NCI-H2081 (cell line): ENCODE measurements around the gene SIPA1L3.

Experiments used
- DNase-seq, 2 experiments: peaks; one replicate each; lab custom pipeline; 2025; lab: John Stamatoyannopoulos, UW

SIPA1L3 gene

GRCh38 chr19:38114651-38115050 is 207.6 kb downstream of the SIPA1L3 start:
- DNase-seq, result no peak

GRCh38 chr19:38115271-38115802 is 208.3 kb downstream of the SIPA1L3 start:
- DNase-seq, result no peak

DNA sequence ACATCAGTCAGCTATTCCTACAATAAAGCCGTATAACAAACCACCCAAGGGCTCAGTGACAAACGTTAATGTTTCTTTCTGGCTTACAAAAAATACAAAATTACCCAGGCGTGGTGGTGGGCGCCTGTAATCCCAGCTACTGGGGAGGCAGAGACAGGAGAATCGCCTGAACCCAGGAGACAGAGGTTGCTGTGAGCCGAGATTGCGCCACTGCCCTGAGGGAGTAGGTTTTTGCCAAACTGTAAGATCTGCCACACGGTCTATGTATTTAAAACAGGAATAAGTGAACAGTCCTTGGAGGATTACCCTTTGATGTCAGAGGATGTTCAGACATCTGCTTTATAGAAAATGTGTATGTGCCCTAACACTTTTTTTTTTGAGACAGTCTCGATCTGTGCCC is 211.2 kb downstream of the SIPA1L3 start:
- no peak for DNase-seq

DNA sequence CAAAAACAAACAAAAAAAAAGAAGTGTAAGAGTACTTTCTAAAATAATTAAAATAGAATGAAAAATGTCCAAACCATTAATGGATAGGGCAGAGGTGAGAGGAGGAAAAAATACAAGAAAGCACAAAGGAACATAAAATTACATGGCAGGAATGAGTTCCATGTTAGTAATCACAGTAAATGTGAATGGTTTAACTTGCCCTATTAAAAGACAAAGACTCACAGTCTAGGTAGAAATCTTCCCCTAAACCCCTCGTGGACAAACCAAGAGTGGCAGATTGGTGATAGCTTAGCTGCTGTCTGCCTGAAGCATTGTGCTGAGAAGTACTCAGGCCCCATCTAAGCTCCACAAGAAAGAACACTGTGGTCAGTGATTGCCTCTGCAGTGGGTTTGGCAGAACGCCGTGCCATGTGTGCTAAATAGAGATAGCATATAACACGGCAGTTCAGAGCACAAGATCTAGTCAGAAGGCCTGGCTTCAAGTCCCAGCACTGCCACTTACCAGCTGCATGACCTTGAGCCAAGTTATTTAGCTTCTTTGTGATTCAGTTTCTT is 213.5 kb downstream of the SIPA1L3 start:
- no peak for DNase-seq

DNA sequence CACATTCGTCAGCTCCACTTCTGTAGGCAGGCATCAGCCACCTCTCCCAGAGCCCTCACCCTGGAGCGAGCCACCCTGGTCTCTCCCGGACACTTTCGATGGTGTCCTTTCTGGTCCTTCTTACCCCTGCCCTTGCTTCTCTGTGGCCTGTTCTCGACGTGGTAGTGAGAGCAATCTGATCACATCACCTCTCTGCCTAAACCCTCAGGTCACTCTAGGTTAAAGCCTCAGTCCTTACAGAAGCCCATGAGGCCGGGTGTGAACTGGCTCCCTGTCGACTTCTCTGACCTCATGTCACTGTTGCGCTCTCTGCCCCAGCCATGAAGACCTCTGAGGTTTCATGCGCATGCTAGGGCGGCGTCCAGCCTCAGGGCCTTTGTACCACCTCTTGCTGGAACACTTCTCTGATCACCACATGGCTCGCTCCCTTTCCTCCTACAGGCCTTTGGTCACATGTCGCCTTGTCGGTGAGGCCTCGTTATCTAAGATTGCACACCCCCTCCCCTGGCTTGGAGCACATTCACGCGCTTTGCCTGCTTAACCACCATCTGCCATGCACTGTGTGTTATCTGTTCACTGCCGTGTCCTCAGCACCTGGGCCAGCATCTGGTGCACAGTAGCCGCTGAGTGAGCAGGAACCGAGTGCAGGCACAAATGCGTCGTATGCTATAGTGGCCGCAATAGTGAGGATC is 215.5 kb downstream of the SIPA1L3 start:
- DNase-seq, result no peak

DNA sequence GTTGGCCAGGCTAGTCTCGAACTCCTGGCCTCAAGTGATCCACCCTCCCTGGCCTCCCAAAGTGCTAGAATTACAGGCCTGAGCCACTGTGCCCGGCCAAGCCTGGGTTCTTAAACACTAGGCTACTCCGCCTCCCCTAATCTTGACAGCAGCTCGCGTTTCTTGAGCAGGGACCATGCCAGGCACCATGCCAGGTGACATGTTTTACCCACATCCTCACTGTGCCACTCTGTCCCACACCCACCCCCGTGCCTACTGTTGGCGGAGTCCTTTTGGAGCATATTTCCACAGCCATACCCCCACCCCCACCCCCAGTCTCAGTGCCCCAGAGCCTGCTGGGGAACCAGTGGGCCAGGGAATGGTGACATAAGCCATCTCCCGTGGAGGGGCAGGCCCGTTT is 218.2 kb downstream of the SIPA1L3 start:
- DNase-seq, result no peak

DNA sequence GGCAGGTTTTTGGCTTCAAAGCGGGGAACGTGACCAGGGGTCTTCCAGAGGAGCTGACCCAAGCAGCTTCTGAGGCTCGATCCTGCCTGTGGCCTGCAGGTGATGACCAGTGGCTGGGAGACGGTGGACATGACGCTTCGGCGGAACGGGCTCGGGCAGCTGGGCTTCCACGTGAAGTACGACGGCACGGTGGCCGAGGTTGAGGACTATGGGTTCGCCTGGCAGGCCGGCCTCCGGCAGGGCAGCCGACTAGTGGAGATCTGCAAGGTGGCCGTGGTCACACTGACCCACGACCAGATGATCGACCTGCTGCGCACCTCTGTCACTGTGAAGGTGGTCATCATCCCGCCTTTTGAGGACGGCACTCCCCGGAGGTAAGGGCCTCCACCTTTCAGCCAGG is 223.4 kb downstream of the SIPA1L3 start:
- DNase-seq, result no peak

DNA sequence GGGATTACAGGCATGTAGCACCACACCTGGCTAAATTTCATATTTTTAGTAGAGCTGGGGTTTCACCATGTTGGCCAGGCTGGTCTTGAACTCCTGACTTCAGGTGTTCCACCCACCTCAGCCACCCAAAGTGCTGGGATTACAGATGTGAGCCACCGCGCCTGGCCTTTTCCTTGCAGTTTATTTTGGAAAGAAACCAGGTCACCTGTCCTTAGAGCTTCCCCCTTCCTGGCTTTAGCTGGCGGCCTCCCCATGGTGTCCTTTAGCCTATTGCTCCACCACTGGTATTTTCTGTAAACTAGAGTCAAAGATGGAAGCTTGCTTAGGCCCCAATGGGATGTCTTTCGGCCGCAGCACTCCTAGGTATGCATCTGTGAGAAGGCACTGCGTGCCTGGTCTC is 225.8 kb downstream of the SIPA1L3 start:
- DNase-seq, result no peak

GRCh38 chr19:38133319-38133718 is 226.3 kb downstream of the SIPA1L3 start:
- no peak for DNase-seq

DNA sequence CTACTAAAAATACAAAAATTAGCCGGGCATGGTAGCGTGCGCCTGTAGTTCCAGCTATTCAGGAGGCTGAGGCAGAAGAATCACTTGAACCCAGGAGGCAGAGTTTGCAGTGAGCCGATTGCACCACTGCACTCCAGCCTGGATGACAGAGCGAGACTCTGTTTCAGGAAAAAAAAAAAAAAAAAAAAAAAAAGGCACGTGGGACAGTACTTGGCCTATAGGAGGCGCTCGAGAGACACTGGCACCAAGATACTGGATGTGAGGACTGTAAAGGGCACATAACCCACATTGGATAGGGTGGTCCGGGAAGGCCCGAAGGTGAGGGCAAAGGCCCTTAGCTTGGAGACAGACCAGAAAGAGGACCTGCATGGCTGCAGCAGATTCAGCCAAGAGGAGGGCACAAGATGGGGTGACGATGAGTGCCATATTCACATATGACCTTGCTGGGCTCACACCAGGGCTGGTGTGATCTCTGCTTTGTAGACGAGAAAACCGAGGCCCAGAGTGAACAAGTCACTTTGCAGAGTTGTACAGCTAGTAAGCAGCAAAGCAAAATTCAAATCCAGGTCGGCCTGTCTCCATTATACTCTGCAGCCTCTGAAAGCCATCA is 227.6 kb downstream of the SIPA1L3 start:
- peak in 1 of 2 experiments; percentile 6 for DNase-seq

GRCh38 chr19:38135150-38135998 is 228.4 kb downstream of the SIPA1L3 start:
- no peak for DNase-seq

DNA sequence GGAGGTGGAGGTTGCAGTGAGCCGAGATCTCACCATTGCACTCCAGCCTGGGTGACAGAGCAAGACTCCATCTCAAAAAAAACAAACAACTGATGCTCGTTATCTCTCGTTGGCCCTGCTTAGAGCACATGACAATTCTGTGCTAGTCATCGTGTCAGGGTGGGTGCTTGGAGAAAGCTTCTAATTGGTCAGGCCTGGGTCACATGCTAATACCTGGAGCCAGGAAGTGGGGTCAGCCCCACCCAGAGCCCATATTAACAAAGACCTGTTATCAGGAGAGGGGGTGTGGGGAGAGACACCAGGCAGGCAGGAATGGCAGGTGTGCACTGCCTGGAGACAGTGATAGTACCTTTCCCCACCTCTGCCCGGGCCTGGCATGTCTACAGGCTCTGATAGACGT is 232.1 kb downstream of the SIPA1L3 start:
- peak; percentile 8 to 24 for DNase-seq

DNA sequence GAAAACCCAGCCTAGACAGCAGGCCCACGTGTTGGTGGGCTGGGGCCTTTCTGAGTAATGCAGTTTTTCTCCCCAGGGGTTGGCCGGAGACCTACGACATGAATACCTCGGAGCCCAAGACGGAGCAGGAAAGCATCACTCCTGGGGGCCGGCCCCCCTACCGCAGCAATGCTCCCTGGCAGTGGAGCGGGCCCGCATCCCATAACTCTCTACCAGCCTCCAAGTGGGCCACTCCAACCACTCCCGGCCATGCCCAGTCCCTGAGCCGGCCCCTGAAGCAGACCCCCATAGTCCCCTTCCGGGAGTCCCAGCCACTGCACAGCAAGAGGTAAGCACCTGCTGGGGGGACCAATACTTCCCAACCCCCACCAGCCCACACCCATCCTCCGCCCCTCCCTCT is 234.1 kb downstream of the SIPA1L3 start:
- DNase-seq, result no peak

DNA sequence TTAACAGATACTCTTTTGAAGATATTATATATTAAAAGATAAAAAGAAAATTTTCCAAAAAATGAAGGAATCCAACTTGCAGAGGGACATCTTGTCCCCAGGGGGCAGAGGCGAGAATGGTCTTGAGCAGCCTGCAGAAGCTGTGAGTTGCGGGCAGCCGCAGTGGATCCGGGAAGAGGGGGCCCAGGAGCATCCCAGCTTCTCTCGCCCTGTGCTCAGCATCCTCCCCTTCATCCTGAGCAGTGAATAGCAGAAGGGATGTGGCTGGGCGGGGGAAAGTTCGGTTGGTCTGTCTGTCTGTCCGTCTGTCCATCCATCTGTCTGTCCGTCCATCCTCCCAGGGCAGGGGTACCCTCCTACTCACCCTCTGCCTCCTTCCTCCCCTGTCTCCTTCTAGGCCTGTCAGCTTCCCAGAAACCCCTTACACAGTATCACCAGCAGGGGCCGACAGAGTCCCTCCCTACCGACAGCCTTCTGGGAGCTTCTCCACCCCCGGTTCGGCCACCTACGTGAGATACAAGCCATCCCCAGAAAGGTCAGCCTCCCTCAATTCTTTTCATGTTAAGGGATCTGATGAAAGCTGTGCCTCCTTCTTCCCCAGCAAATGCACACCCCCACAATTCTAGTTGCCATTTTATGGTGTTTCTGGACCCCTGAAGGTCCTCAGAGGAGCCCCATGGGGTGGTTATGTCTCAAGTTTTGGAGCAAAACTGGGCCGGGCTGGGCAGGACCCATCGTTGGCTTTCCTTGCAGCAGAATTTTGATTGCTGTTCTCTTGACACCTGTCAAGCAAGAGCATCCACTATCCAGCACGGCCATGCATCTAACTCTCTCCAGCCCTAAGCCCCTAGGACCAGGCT is 235.4 kb downstream of the SIPA1L3 start:
- peak; percentile 43 to 57 for DNase-seq

DNA sequence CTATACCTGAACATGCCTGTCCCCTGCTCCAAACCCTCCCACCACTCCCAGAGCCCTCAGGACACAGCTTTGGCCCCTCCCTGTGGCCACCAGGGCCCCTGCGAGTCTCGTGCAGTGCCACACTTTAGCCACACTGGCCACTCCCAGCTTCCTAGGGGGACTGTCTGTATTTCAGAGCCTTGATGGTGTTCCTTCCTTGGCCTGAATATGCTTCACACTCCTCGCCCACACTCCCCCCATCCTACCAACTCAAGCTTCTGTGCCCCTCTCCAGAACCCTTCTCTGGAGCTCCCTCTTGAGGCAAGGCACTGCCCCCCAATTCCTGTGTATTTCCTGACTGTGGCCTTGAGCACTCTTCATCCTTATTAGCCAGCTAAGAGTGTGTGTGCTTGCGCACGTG is 236.8 kb downstream of the SIPA1L3 start:
- DNase-seq, result no peak

DNA sequence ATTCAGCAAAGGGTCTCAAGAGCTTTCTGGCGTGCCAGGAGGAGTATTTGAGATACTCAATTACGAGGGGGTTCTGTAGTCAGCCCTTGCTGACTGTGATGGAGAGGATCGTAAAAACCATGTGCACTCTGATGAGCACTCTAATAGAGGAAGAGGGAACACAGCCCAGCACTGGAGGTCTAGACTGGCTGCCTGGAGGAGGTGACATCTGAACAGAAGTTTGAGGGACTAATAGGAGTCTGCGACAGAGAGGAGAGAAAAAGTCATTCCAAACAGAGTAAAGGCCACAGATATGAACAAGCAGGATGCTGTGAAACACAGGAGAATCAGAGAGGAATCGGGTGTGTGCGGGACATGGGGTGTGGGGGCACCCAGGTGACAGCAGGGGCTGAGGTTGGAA is 237.7 kb downstream of the SIPA1L3 start:
- DNase-seq, result no peak

DNA sequence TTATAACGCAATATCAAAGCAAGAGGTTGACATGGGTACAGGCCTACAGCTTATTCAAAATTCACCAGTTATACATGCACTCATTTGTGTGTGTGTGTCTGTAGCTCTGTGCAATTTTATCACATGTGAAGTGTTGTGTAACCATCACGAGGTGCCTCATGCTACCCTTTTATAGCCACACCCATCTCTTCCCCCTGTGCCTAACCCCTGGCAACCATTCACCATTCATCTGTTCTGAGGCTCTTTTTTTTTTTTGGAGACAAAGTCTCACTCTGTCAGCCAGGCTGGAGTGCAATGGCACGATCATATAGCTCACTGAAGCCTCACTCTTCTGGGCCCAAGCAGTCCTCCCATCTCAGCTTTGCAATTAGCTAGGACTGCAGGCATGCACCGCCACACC is 238.6 kb downstream of the SIPA1L3 start:
- DNase-seq, result no peak

DNA sequence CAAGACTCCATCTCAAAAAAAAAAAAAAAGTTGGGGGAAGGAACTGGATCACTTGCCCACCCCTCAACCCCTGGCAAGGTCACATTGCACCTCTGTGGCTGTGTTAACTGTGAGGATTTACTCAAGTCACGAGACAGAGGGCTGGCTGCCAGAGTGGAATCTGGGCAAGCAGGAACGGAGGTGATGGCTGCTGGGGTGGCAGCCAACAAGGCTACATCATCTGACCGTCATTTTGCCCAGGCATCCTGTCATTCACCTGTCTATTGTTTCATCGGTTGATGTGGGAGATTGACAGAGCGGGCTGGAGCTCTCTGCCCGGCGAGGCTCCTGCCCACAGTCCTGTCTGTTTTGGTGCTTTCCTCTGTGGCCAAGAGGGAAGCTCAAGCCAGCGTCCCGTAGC is 241.3 kb downstream of the SIPA1L3 start:
- no peak for DNase-seq

GRCh38 chr19:38149661-38150061 is 242.7 kb downstream of the SIPA1L3 start:
- DNase-seq, result no peak

DNA sequence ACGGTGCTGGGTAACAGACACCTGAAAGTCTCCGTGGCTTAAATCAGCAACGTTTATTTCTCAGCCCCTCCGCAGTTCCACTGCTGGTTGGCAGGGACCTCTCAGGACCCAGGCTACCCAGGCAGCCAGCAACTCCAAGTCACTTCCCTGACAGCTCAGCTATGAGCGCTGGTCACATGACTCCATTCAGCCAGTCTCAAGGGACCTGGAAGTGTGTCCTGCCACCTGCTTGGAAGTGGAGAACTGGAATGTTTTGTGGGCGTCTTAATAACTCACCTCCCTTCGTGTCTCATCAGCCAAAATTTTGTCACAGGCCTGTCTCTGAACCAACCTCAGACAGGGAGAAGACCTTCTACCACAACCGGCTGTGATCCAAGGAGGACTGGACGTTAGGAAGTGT is 244.2 kb downstream of the SIPA1L3 start:
- no peak for DNase-seq
